A549 (cell line): ENCODE data around the gene FAM120B. TPM values are rescaled to one million over a fixed set of nuclear protein-coding genes. Genes with fewer than 3 reads are reported as not detected.

Source experiments
- ATAC-seq, 2 experiments: fragments of 200-7000 bp in 1 of 2; fragments of >200 bp in 1 of 2; cut with Nextera tagmentation in 1 of 2; cut with Tn5 transposase in 1 of 2; 3 replicates each; pipeline versions ENCODE4 v1.8.0 to v1.9.1; 2018 to 2020; ENCODE audit warnings: mild to moderate bottlenecking in 1 of 2, moderate library complexity in 1 of 2
- CTCF ChIA-PET: fragments of 300-600 bp; sonication (Branson Sonifier 250); formaldehyde crosslinking; extraction: SDS; loops from one replicate; lab custom pipeline; 2021; ENCODE audit warnings: antibody characterized with exemption, inconsistent platforms; lab: Yijun Ruan, JAX
- POLR2A ChIA-PET: fragments of 350-600 bp; formaldehyde crosslinking; extraction: SDS; loops from one replicate; lab custom pipeline; 2021; ENCODE audit warnings: antibody characterized with exemption, inconsistent platforms; lab: Yijun Ruan, JAX
- DNase-seq, 2 experiments: peaks; one replicate each; pipeline versions ENCODE4 v3.0.0 to v3.0.0-alpha.2; 2011 to 2016; ENCODE audit warnings: low read depth in 1 of 2, low spot score in 1 of 2
- FAIRE-seq: peaks from 2 replicates; lab custom pipeline; 2011; peaks lifted over from hg19 to GRCh38; lab: Jason Lieb, UNC
- H3K27ac ChIP-seq, 2 experiments: fragments of >200 bp; sonication (Bioruptor Twin); formaldehyde crosslinking; 3 replicates each; pipeline ENCODE4 v1.5.1; 2016 to 2017
- H3K4me1 ChIP-seq: fragments of >200 bp; sonication (Bioruptor Twin); formaldehyde crosslinking; 3 replicates; pipeline ENCODE4 v1.6.1; 2016
- H3K4me2 ChIP-seq: fragments of >200 bp; sonication (Bioruptor Twin); formaldehyde crosslinking; 3 replicates; pipeline ENCODE4 v1.6.1; 2016
- H3K4me3 ChIP-seq: fragments of >200 bp; sonication (Bioruptor Twin); formaldehyde crosslinking; 3 replicates; pipeline ENCODE4 v1.5.1; 2016
- H3K9me3 ChIP-seq: fragments of >200 bp; sonication (Bioruptor Twin); formaldehyde crosslinking; 3 replicates; pipeline ENCODE4 v1.6.1; 2016
- BHLHE40 ChIP-seq: IDR thresholded peaks from 2 replicates; pipeline ENCODE4 v1.6.1; 2012; ENCODE audit warnings: low read depth, low read length, inconsistent platforms
- CEBPB ChIP-seq, 2 experiments: fragments of >200 bp in 1 of 2; sonication (Bioruptor Twin) in 1 of 2; formaldehyde crosslinking in 1 of 2; IDR thresholded peaks; 2 replicates each; pipeline ENCODE4 v1.6.1; 2012 to 2016
- EHF ChIP-seq: fragments of 250-450 bp; sonication (Bioruptor Pico); IDR thresholded peaks from 2 replicates; pipeline ENCODE4 v1.5.0; 2020; ENCODE audit warnings: mild to moderate bottlenecking
- GATA3 ChIP-seq: IDR thresholded peaks from 2 replicates; pipeline ENCODE4 v1.6.1; 2012; ENCODE audit warnings: borderline replicate concordance
- JUNB ChIP-seq: fragments of >200 bp; sonication (Bioruptor Twin); formaldehyde crosslinking; IDR thresholded peaks from 2 replicates; pipeline ENCODE4 v1.6.1; 2016
- KDM1A ChIP-seq: fragments of 200-600 bp; sonication (generic); IDR thresholded peaks from 2 replicates; pipeline ENCODE4 v1.6.1; 2016; ENCODE audit warnings: low read depth, mild to moderate bottlenecking
- NFE2L2 ChIP-seq: fragments of 150-350 bp; conservative IDR thresholded peaks from 2 replicates; pipeline ENCODE4 v1.6.1; 2014; ENCODE audit warnings: low read length
- NPAS2 ChIP-seq: fragments of 250-450 bp; sonication (Bioruptor Pico); IDR thresholded peaks from 2 replicates; pipeline ENCODE4 v1.8.0; 2022; ENCODE audit warnings: mild to moderate bottlenecking, moderate library complexity, borderline replicate concordance
- TP53 ChIP-seq: fragments of 250-450 bp; sonication (Bioruptor Pico); IDR thresholded peaks from 2 replicates; pipeline ENCODE4 v1.5.0; 2021; ENCODE audit warnings: mild to moderate bottlenecking, moderate library complexity
- WGBS: methylation state at CpG from one replicate; pipeline ENCODE4 v1.1.6; 2017; ENCODE audit errors: missing lambda C conversion rate; 5-methylcytosine and 5-hydroxymethylcytosine counted together
- polyA plus RNA-seq, 4 experiments: library from polyadenylated mRNA; depleted of rRNA in 3 of 4; stranded (reverse); fragments of >200 nt; fragmentation: RNase III in 1 of 4; extraction: RNeasy Plus Mini Kit Qiagen cat#74134 plus additional on column Dnase treatment in 1 of 4; gene quantifications; 2 replicates in 3 of 4; 3 replicates in 1 of 4; pipeline ENCODE4 v1.2.3, GENCODE V29; 2011 to 2017
- TF ChIP-seq, protein P1 (sequence below): fragments of 450-650 bp; IDR thresholded peaks from 2 replicates; pipeline ENCODE4 v1.6.1; 2014; ENCODE audit warnings: antibody characterized with exemption
- TF ChIP-seq, protein P2 (sequence below): fragments of 200-600 bp; sonication (generic); IDR thresholded peaks from 2 replicates; pipeline ENCODE4 v1.6.1; 2016; ENCODE audit warnings: antibody characterized with exemption, mild to moderate bottlenecking, moderate library complexity
- TF ChIP-seq, protein P3 (sequence below): fragments of 250-450 bp; sonication (Bioruptor Pico); IDR thresholded peaks from 2 replicates; pipeline ENCODE4 v1.5.0; 2021; ENCODE audit warnings: mild to moderate bottlenecking, moderate library complexity, borderline replicate concordance
- TF ChIP-seq, protein P4 (sequence below): fragments of 150-350 bp; IDR thresholded peaks from 2 replicates; pipeline ENCODE4 v1.6.1; 2014; ENCODE audit warnings: low read depth, mild to moderate bottlenecking, low read length
- TF ChIP-seq, protein P5 (sequence below): IDR thresholded peaks from 2 replicates; pipeline ENCODE4 v1.6.1; 2012
- TF ChIP-seq, protein P6 (sequence below): fragments of 250-450 bp; sonication (Bioruptor Pico); IDR thresholded peaks from 2 replicates; pipeline ENCODE4 v1.5.0; 2020; ENCODE audit warnings: low read depth, mild to moderate bottlenecking, moderate library complexity

FAM120B gene
- polyA plus RNA-seq, 2 of the 4 experiments (the other 2 are of a cell fraction): 7.0 to 7.7 TPM

DNA sequence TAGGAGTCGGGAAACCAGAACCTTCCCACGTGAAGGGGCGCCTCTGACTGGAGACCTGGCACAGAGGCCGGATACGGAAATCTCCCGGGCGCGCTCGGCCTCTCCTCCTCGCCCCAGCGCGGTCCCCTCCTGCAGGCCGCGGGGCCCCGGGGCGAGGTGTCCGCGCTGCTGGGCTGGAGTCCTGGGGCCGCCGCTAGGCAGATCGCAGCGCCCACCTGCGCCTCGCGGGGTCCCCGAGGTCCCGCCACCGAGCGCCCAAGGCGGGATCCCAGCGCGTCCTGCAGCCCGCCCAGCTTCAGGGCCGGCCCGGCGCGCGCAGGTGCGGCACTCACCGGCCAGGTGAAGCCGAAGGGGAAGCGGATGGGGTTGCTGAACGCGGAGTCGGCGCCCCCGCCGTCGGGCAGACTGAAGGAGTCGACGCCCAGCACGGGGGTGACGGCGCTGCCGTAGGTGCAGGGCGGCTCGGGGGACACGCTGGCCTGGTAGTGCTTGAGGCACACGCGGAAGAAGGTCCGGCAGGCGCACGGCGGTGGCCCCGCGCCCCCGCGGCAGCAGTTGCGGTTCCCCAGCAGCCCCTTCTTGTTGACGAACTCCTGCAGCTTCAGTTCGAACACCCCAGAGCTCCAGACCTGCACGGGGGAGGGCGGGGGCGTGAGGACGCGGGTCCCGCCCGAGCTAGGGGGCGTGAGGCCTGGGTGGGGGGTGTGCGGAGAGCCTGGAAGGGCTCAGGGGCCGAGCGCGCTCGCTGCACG lies 17.2 kb upstream of the FAM120B start:
- ChIA-PET CTCF (no interaction called here), POLR2A (no interaction called here)
- no peak for TF ChIP-seq CEBPB (IDR thresholded peaks at IDR 0.05)
- TF ChIP-seq, protein P1, sequence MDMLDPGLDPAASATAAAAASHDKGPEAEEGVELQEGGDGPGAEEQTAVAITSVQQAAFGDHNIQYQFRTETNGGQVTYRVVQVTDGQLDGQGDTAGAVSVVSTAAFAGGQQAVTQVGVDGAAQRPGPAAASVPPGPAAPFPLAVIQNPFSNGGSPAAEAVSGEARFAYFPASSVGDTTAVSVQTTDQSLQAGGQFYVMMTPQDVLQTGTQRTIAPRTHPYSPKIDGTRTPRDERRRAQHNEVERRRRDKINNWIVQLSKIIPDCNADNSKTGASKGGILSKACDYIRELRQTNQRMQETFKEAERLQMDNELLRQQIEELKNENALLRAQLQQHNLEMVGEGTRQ: no peak
- TF ChIP-seq, protein P2, sequence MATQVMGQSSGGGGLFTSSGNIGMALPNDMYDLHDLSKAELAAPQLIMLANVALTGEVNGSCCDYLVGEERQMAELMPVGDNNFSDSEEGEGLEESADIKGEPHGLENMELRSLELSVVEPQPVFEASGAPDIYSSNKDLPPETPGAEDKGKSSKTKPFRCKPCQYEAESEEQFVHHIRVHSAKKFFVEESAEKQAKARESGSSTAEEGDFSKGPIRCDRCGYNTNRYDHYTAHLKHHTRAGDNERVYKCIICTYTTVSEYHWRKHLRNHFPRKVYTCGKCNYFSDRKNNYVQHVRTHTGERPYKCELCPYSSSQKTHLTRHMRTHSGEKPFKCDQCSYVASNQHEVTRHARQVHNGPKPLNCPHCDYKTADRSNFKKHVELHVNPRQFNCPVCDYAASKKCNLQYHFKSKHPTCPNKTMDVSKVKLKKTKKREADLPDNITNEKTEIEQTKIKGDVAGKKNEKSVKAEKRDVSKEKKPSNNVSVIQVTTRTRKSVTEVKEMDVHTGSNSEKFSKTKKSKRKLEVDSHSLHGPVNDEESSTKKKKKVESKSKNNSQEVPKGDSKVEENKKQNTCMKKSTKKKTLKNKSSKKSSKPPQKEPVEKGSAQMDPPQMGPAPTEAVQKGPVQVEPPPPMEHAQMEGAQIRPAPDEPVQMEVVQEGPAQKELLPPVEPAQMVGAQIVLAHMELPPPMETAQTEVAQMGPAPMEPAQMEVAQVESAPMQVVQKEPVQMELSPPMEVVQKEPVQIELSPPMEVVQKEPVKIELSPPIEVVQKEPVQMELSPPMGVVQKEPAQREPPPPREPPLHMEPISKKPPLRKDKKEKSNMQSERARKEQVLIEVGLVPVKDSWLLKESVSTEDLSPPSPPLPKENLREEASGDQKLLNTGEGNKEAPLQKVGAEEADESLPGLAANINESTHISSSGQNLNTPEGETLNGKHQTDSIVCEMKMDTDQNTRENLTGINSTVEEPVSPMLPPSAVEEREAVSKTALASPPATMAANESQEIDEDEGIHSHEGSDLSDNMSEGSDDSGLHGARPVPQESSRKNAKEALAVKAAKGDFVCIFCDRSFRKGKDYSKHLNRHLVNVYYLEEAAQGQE: no peak
- no peak for TF ChIP-seq BHLHE40
- TF ChIP-seq JUNB: no peak
- no peak for TF ChIP-seq TP53 (CRISPR knock-in tag)
- TF ChIP-seq, protein P3, sequence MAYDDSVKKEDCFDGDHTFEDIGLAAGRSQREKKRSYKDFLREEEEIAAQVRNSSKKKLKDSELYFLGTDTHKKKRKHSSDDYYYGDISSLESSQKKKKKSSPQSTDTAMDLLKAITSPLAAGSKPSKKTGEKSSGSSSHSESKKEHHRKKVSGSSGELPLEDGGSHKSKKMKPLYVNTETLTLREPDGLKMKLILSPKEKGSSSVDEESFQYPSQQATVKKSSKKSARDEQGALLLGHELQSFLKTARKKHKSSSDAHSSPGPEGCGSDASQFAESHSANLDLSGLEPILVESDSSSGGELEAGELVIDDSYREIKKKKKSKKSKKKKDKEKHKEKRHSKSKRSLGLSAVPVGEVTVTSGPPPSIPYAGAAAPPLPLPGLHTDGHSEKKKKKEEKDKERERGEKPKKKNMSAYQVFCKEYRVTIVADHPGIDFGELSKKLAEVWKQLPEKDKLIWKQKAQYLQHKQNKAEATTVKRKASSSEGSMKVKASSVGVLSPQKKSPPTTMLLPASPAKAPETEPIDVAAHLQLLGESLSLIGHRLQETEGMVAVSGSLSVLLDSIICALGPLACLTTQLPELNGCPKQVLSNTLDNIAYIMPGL: no peak
- no peak for TF ChIP-seq NFE2L2
- no peak for TF ChIP-seq EHF (CRISPR knock-in tag)
- no peak for TF ChIP-seq GATA3
- no peak for TF ChIP-seq NPAS2 (CRISPR knock-in tag)
- TF ChIP-seq, protein P4, sequence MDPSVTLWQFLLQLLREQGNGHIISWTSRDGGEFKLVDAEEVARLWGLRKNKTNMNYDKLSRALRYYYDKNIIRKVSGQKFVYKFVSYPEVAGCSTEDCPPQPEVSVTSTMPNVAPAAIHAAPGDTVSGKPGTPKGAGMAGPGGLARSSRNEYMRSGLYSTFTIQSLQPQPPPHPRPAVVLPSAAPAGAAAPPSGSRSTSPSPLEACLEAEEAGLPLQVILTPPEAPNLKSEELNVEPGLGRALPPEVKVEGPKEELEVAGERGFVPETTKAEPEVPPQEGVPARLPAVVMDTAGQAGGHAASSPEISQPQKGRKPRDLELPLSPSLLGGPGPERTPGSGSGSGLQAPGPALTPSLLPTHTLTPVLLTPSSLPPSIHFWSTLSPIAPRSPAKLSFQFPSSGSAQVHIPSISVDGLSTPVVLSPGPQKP: no peak
- no peak for TF ChIP-seq KDM1A
- TF ChIP-seq, protein P5, sequence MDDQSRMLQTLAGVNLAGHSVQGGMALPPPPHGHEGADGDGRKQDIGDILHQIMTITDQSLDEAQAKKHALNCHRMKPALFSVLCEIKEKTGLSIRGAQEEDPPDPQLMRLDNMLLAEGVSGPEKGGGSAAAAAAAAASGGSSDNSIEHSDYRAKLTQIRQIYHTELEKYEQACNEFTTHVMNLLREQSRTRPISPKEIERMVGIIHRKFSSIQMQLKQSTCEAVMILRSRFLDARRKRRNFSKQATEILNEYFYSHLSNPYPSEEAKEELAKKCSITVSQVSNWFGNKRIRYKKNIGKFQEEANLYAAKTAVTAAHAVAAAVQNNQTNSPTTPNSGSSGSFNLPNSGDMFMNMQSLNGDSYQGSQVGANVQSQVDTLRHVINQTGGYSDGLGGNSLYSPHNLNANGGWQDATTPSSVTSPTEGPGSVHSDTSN: no peak
- TF ChIP-seq, all 56 proteins: peak for 0
- FAIRE-seq (no peak), DNase-seq (no peak), ATAC-seq (no peak)
- Histone ChIP-seq H3K27ac (peak overlapping the region in 1 of 2 experiments; percentile 29; a peak in 2 of 6 replicates), H3K4me3 (peak overlapping the region; percentile 62; the same call in 2 of the 3 replicates), H3K4me2 (peak overlapping the region; percentile 97), H3K9me3 (no peaks in the 10 kb centered on the region), H3K4me1 (peaks cover 17% of the 10 kb centered on the region; the same call in 2 of the 3 replicates)
- WGBS: 67% methylated on average over 3 of the region's 85 CpGs

DNA sequence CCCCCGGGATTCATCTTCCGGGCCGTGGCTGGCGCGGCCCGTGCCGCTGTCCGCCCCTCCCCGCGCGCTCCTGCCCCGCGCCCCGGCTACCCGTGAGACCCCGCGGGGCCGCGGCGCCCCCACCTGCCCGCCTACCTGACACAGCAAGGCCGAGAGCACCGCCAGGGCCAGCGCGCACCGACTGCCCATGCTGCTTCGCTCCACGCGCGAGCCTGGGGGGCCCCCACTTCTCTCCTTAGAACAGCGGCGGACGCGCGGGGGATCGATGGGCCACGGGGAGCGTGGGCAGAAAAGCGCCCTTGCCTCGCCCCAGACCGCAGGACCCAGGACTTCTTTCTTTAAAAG lies 16.6 kb upstream of the FAM120B start:
- FAIRE-seq (no peak), ATAC-seq (no peak), DNase-seq (no peak)
- peak overlapping the region; percentile 62 for H3K4me3 ChIP-seq
- H3K4me1 ChIP-seq: peaks cover 17% of the 10 kb centered on the region; the same call in 2 of the 3 replicates
- WGBS: 0% methylated on average over 9 of the region's 41 CpGs
- TF ChIP-seq, protein P6, sequence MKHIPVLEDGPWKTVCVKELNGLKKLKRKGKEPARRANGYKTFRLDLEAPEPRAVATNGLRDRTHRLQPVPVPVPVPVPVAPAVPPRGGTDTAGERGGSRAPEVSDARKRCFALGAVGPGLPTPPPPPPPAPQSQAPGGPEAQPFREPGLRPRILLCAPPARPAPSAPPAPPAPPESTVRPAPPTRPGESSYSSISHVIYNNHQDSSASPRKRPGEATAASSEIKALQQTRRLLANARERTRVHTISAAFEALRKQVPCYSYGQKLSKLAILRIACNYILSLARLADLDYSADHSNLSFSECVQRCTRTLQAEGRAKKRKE: no peak
- H3K4me2 ChIP-seq: peak overlapping the region; percentile 97
- ChIA-PET CTCF (no interaction called here), POLR2A (no interaction called here)
- H3K27ac ChIP-seq: peak overlapping the region in 1 of 2 experiments; percentile 29; a peak in 3 of 6 replicates
- H3K9me3 ChIP-seq: no peaks in the 10 kb centered on the region
